Peyer's patch (tissue), 4 donors: ENCODE measurements around the gene MYO15B. TPM values are rescaled to one million over a fixed set of nuclear protein-coding genes. Genes with fewer than 3 reads are reported as not detected.
"Not testable (repeated sequence)": the region's sequence is repeated elsewhere in the genome, so short reads cannot be mapped to it uniquely, and the experiment has no call there.

ENCODE experiments used
- DNase-seq, 3 donors: peaks; one replicate each; pipeline ENCODE4 v3.0.0-alpha.2; 2017 to 2019
- H3K27ac ChIP-seq, 4 donors: fragments of 200-600 bp; sonication (generic); one replicate each; pipeline ENCODE4 v1.5.1; 2016 to 2019
- H3K27me3 ChIP-seq, 2 donors: fragments of 200-600 bp; sonication (generic); one replicate each; pipeline ENCODE4 v1.5.1; 2019
- H3K36me3 ChIP-seq, 3 donors: fragments of 200-600 bp; sonication (generic); one replicate each; pipeline ENCODE4 v1.5.1; 2016 to 2019
- H3K4me1 ChIP-seq, 4 donors: fragments of 200-600 bp; sonication (generic); one replicate each; pipeline ENCODE4 v1.5.1; 2016 to 2019
- H3K4me3 ChIP-seq, 4 donors: fragments of 200-600 bp; sonication (generic); 1 replicate in 3 of 4; 2 replicates in 1 of 4; pipeline ENCODE4 v1.5.1; 2016 to 2019; ENCODE audit warnings: mild to moderate bottlenecking in 1 of 4
- H3K9me3 ChIP-seq, 4 donors: fragments of 200-600 bp; sonication (generic); one replicate each; pipeline ENCODE4 v1.5.1; 2016 to 2019; ENCODE audit warnings: mild to moderate bottlenecking in 1 of 4
- CTCF ChIP-seq, 6 experiments: fragments of 450-650 bp in 4 of 6; fragments of 200-600 bp in 2 of 6; sonication (generic) in 1 of 6; IDR thresholded peaks; one replicate each; pipeline ENCODE4 v1.5.1; 2017 to 2019; ENCODE audit warnings: antibody characterized with exemption in 6 of 6, mild to moderate bottlenecking in 3 of 6, moderate library complexity in 1 of 6
- POLR2A ChIP-seq, 2 donors: fragments of 450-650 bp; IDR thresholded peaks; one replicate each; pipeline ENCODE4 v1.5.1; 2017; ENCODE audit warnings: antibody characterized with exemption in 2 of 2, mild to moderate bottlenecking in 2 of 2, moderate library complexity in 2 of 2
- total RNA-seq, 4 donors: library from RNA; depleted of rRNA; stranded (reverse); fragments of >200 nt; gene quantifications; one replicate each; pipeline ENCODE4 v1.1.0, GENCODE V29; 2016

The MYO15B gene
- total RNA-seq, 4 donors from 2014 or later = 552 to 2,671 (median 1,951) TPM

GRCh38 chr17:75637551-75637950, 50.0 kb downstream of the MYO15B start:
- Histone ChIP-seq H3K27ac (peak overlapping the region in 1 of 4 donors; percentile 75), H3K4me3 (no peak overlapping the region), H3K27me3 (no peaks in the 10 kb centered on the region), H3K36me3 (no peaks in the 10 kb centered on the region), H3K4me1 (peaks cover 5 to 62% (median 9%) of the 10 kb centered on the region in 4 donors), H3K9me3 (no peaks in the 10 kb centered on the region)
- no peak for TF ChIP-seq POLR2A (IDR thresholded peaks at IDR 0.05)
- no peak for TF ChIP-seq CTCF (IDR thresholded peaks at IDR 0.05)
- DNase-seq = no peak

- not testable (repeated sequence) for H3K27me3 ChIP-seq, H3K36me3 ChIP-seq, DNase-seq, H3K9me3 ChIP-seq, H3K27ac ChIP-seq, H3K4me3 ChIP-seq
- peaks cover 1 to 62% (median 8%) of the 10 kb centered on the region in 4 donors for H3K4me1 ChIP-seq
Measured at GRCh38 chr17:75638039-75638438, 50.4 kb downstream of the MYO15B start.

- no peaks in the 10 kb centered on the region for H3K9me3 ChIP-seq
- no peak for TF ChIP-seq CTCF (IDR thresholded peaks at IDR 0.05)
- no peak for TF ChIP-seq POLR2A (IDR thresholded peaks at IDR 0.05)
- H3K27ac ChIP-seq = no peak overlapping the region
- peaks cover 0 to 55% (median 2%) of the 10 kb centered on the region in 4 donors for H3K4me1 ChIP-seq
- no peak for DNase-seq
- H3K36me3 ChIP-seq = no peaks in the 10 kb centered on the region
- H3K27me3 ChIP-seq = no peaks in the 10 kb centered on the region
- H3K4me3 ChIP-seq = no peak overlapping the region
Measured at GRCh38 chr17:75638893-75639292, 51.3 kb downstream of the MYO15B start.

- Histone ChIP-seq H3K27ac (no peak overlapping the region), H3K9me3 (no peaks in the 10 kb centered on the region), H3K4me1 (peaks cover 0 to 50% (median 0%) of the 10 kb centered on the region in 4 donors), H3K36me3 (no peaks in the 10 kb centered on the region), H3K4me3 (no peak overlapping the region), H3K27me3 (no peaks in the 10 kb centered on the region)
- no peak for TF ChIP-seq CTCF (IDR thresholded peaks at IDR 0.05)
- TF ChIP-seq POLR2A (IDR thresholded peaks at IDR 0.05) = no peak
- no peak for DNase-seq
Measured at GRCh38 chr17:75639327-75639726, 51.7 kb downstream of the MYO15B start.

- TF ChIP-seq POLR2A (IDR thresholded peaks at IDR 0.05) (peak in 1 of 2 donors; percentile 7), CTCF (IDR thresholded peaks at IDR 0.05) (peak in 3 of 6 experiments; percentile 34 to 44 (median 41))
- Histone ChIP-seq H3K36me3 (no peaks in the 10 kb centered on the region), H3K9me3 (no peaks in the 10 kb centered on the region), H3K27ac (no peak overlapping the region), H3K4me3 (no peak overlapping the region), H3K27me3 (no peaks in the 10 kb centered on the region), H3K4me1 (peaks cover 0 to 44% (median 0%) of the 10 kb centered on the region in 4 donors)
- DNase-seq = peak in 1 of 3 donors; percentile 64
Measured at GRCh38 chr17:75639771-75640555, 52.4 kb downstream of the MYO15B start.

GRCh38 chr17:75640556-75641119, 53.0 kb downstream of the MYO15B start:
- H3K27ac ChIP-seq = no peak overlapping the region
- no peak for DNase-seq
- H3K4me3 ChIP-seq = no peak overlapping the region
- H3K27me3 ChIP-seq = no peaks in the 10 kb centered on the region
- no peak for TF ChIP-seq CTCF (IDR thresholded peaks at IDR 0.05)
- no peak for TF ChIP-seq POLR2A (IDR thresholded peaks at IDR 0.05)
- H3K4me1 ChIP-seq = peaks cover 0 to 37% (median 0%) of the 10 kb centered on the region in 4 donors
- H3K36me3 ChIP-seq = no peaks in the 10 kb centered on the region
- no peaks in the 10 kb centered on the region for H3K9me3 ChIP-seq
